Gastrocnemius medialis (tissue), 4 donors: ENCODE data around the gene MBD5.

Experiments
- POLR2A ChIP-seq, 2 donors: fragments of 450-650 bp; IDR thresholded peaks; one replicate each; pipeline ENCODE4 v1.6.1; 2017; ENCODE audit warnings: antibody characterized with exemption in 2 of 2, mild to moderate bottlenecking in 2 of 2, moderate library complexity in 2 of 2
- TF ChIP-seq, protein P1 (sequence below), 5 experiments: fragments of 450-650 bp in 3 of 5; fragments of 200-600 bp in 2 of 5; sonication (generic) in 2 of 5; IDR thresholded peaks in 4 of 5; conservative IDR thresholded peaks in 1 of 5; 1 replicate in 4 of 5; 2 replicates in 1 of 5; pipeline ENCODE4 v1.5.1; 2016 to 2019; ENCODE audit warnings: antibody characterized with exemption in 5 of 5, mild to moderate bottlenecking in 3 of 5, moderate library complexity in 3 of 5

DNA sequence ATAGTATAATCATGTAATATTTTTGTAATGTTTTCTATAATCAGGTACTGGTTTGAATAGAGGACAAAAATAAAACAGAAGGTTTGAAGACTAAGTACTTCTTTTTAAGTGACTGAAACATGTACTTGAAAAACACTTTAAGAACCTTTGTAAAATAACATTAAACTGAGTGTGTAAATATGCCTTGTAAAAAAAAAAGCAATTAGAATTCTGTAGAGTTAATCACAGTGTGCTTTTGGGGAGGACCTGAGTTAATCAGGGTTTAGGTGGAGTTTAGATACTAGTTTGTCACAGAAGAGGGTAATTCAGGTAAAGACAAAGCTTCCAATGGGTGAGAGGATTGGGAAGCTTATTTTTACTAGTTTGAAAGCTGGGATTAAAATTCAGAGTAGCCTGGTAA, 10.3 kb downstream of the MBD5 start:
- no peak for TF ChIP-seq POLR2A (IDR thresholded peaks at IDR 0.05)
- TF ChIP-seq, protein P1, sequence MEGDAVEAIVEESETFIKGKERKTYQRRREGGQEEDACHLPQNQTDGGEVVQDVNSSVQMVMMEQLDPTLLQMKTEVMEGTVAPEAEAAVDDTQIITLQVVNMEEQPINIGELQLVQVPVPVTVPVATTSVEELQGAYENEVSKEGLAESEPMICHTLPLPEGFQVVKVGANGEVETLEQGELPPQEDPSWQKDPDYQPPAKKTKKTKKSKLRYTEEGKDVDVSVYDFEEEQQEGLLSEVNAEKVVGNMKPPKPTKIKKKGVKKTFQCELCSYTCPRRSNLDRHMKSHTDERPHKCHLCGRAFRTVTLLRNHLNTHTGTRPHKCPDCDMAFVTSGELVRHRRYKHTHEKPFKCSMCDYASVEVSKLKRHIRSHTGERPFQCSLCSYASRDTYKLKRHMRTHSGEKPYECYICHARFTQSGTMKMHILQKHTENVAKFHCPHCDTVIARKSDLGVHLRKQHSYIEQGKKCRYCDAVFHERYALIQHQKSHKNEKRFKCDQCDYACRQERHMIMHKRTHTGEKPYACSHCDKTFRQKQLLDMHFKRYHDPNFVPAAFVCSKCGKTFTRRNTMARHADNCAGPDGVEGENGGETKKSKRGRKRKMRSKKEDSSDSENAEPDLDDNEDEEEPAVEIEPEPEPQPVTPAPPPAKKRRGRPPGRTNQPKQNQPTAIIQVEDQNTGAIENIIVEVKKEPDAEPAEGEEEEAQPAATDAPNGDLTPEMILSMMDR (IDR thresholded peaks at IDR 0.05 in 4 of 5, conservative IDR thresholded peaks at IDR 0.05 in 1 of 5) = no peak
